Measurements from ENCODE around the gene RICTOR. TPM values are rescaled to one million over a fixed set of nuclear protein-coding genes. Genes with fewer than 3 reads are reported as not detected.

Gene RICTOR
- polyA plus RNA-seq, 4 donors: 20.4 to 31.0 (median 24.8) TPM

- DNase-seq (ENCODE audit: low read depth in 4 of 4, low spot score in 2 of 4): no peak
These were observed 181.8 kb downstream of the RICTOR start for GRCh38 chr5:38892363-38892762.

- DNase-seq (ENCODE audit: low read depth in 4 of 4, low spot score in 2 of 4): no peak
These were observed 182.6 kb downstream of the RICTOR start for GRCh38 chr5:38891563-38891962.

- no peak for DNase-seq (ENCODE audit: low read depth in 4 of 4, low spot score in 2 of 4)
These were observed 184.8 kb downstream of the RICTOR start for GRCh38 chr5:38889424-38889823.

- no peak for DNase-seq (ENCODE audit: low read depth in 4 of 4, low spot score in 2 of 4)
These were observed 186.2 kb downstream of the RICTOR start for GRCh38 chr5:38888041-38888440.

Other genes with a start within 250 kb of the RICTOR start
- 10 to 100 TPM in 2 of 4 donors, 1 to 10 TPM in 2; 7.8 to 11.4 (median 10.4) TPM for gene OSMR, start 228.4 kb downstream of the RICTOR start, polyA plus RNA-seq (ENCODE audit: insufficient read length in 4 of 4)
- gene FYB1, start 145.2 kb upstream of the RICTOR start, polyA plus RNA-seq (ENCODE audit: insufficient read length in 4 of 4): 1 to 10 TPM; 2.8 to 6.0 (median 3.7) TPM